Iris pigment epithelial cell (primary cell): Measurements from ENCODE around the gene ARAP1.

ENCODE experiments used
- DNase-seq: peaks from one replicate; pipeline ENCODE4 v3.0.0-alpha.2; 2011; ENCODE audit warnings: low read depth

ARAP1 gene

GRCh38 chr11:72743321-72744221 is 8.6 kb downstream of the ARAP1 start:
- DNase-seq: no peak

- DNase-seq: no peak
These were observed 9.5 kb downstream of the ARAP1 start for GRCh38 chr11:72742513-72743320.

GRCh38 chr11:72741849-72742512 is 10.2 kb downstream of the ARAP1 start:
- DNase-seq: peak; percentile 48

- DNase-seq: no peak
These were observed 10.8 kb downstream of the ARAP1 start for GRCh38 chr11:72741429-72741833.

- no peak for DNase-seq
These were observed 11.4 kb downstream of the ARAP1 start for GRCh38 chr11:72740562-72741428.

GRCh38 chr11:72740060-72740424 is 12.2 kb downstream of the ARAP1 start:
- DNase-seq: no peak

- no peak for DNase-seq
These were observed 12.8 kb downstream of the ARAP1 start for GRCh38 chr11:72739240-72740059.

GRCh38 chr11:72738199-72739141 is 13.7 kb downstream of the ARAP1 start:
- DNase-seq: peak; percentile 63

GRCh38 chr11:72737336-72737735 is 14.9 kb downstream of the ARAP1 start:
- DNase-seq: no peak

- DNase-seq: peak; percentile 55
These were observed 15.6 kb downstream of the ARAP1 start for GRCh38 chr11:72736452-72737069.

GRCh38 chr11:72735495-72736027 is 16.6 kb downstream of the ARAP1 start:
- peak; percentile 44 for DNase-seq

- DNase-seq: no peak
These were observed 19.9 kb downstream of the ARAP1 start for GRCh38 chr11:72732329-72732728.

- no peak for DNase-seq
These were observed 21.5 kb downstream of the ARAP1 start for GRCh38 chr11:72730737-72731136.

GRCh38 chr11:72730243-72730642 is 22.0 kb downstream of the ARAP1 start:
- no peak for DNase-seq

- DNase-seq: no peak
These were observed 24.7 kb downstream of the ARAP1 start for GRCh38 chr11:72727521-72727920.

- no peak for DNase-seq
These were observed 25.7 kb downstream of the ARAP1 start for GRCh38 chr11:72726266-72727220.

GRCh38 chr11:72725724-72726028 is 26.5 kb downstream of the ARAP1 start:
- no peak for DNase-seq
